GM23248 (cell line): ENCODE results near the gene TYSND1. TPM values are rescaled to one million over a fixed set of nuclear protein-coding genes. Genes with fewer than 3 reads are reported as not detected.

Experiments
- DNase-seq: peaks from one replicate; pipeline ENCODE4 v3.0.0-alpha.2; 2015
- H2AFZ ChIP-seq: fragments of 200-600 bp; sonication (generic); 2 replicates; pipeline ENCODE4 v1.6.1; 2016; ENCODE audit warnings: antibody characterized with exemption
- H3F3A ChIP-seq: fragments of 200-600 bp; sonication (generic); 2 replicates; pipeline ENCODE4 v1.6.1; 2016; ENCODE audit warnings: mild to moderate bottlenecking, antibody characterized with exemption, mixed run types; ENCODE audit not compliant: insufficient read depth
- H3K27ac ChIP-seq: fragments of 200-600 bp; sonication (generic); 2 replicates; pipeline ENCODE4 v1.5.1; 2016; ENCODE audit warnings: mild to moderate bottlenecking
- H3K27me3 ChIP-seq: fragments of 200-600 bp; sonication (generic); replicated peaks from 2 replicates; pipeline ENCODE4 v1.6.1; 2016; ENCODE audit warnings: mild to moderate bottlenecking; ENCODE audit not compliant: insufficient read depth
- H3K36me3 ChIP-seq: fragments of 200-600 bp; sonication (generic); 2 replicates; pipeline ENCODE4 v1.6.1; 2016; ENCODE audit warnings: low read depth, mild to moderate bottlenecking
- H3K4me1 ChIP-seq: fragments of 200-600 bp; sonication (generic); 2 replicates; pipeline ENCODE4 v1.6.1; 2016; ENCODE audit warnings: mild to moderate bottlenecking; ENCODE audit not compliant: insufficient read depth
- H3K4me2 ChIP-seq: fragments of 200-600 bp; sonication (generic); one replicate; pipeline ENCODE4 v1.6.1; 2016; ENCODE audit warnings: mild to moderate bottlenecking; ENCODE audit not compliant: unreplicated experiment
- H3K4me3 ChIP-seq: fragments of 200-600 bp; sonication (generic); 2 replicates; pipeline ENCODE4 v1.5.1; 2016; ENCODE audit warnings: mild to moderate bottlenecking
- H3K79me2 ChIP-seq: fragments of 200-600 bp; sonication (generic); 2 replicates; pipeline ENCODE4 v1.6.1; 2016; ENCODE audit warnings: mild to moderate bottlenecking; ENCODE audit not compliant: insufficient read depth
- H3K9ac ChIP-seq: fragments of 200-600 bp; sonication (generic); 2 replicates; pipeline ENCODE4 v1.6.1; 2016; ENCODE audit warnings: mild to moderate bottlenecking
- H3K9me2 ChIP-seq: fragments of 200-600 bp; sonication (generic); 2 replicates; pipeline ENCODE4 v1.6.1; 2016; ENCODE audit warnings: mixed run types, mild to moderate bottlenecking, moderate library complexity; ENCODE audit not compliant: insufficient read depth
- H3K9me3 ChIP-seq: fragments of 200-600 bp; sonication (generic); one replicate; pipeline ENCODE4 v1.6.1; 2017; ENCODE audit warnings: low read depth
- H4K20me1 ChIP-seq: fragments of 200-600 bp; sonication (generic); 2 replicates; pipeline ENCODE4 v1.6.0; 2016; ENCODE audit not compliant: insufficient read depth
- EZH2 ChIP-seq: fragments of 200-600 bp; sonication (generic); IDR thresholded peaks from 2 replicates; pipeline ENCODE4 v1.6.1; 2018; ENCODE audit warnings: antibody characterized with exemption, mild to moderate bottlenecking; ENCODE audit not compliant: insufficient read depth, poor library complexity, severe bottlenecking
- EZH2phosphoT487 ChIP-seq: fragments of 200-600 bp; sonication (generic); IDR thresholded peaks from 2 replicates; pipeline ENCODE4 v1.6.1; 2018; ENCODE audit warnings: antibody characterized with exemption, moderate library complexity, mild to moderate bottlenecking, low read depth; ENCODE audit not compliant: insufficient read depth
- WGBS, 2 experiments: methylation state at CpG; one replicate each; pipeline ENCODE4 v1.1.6; 2015 to 2017; ENCODE audit warnings: low lambda C conversion rate in 2 of 2, low coverage in 1 of 2; ENCODE audit errors: missing lambda C conversion rate in 2 of 2; 5-methylcytosine and 5-hydroxymethylcytosine counted together
- in situ Hi-C: fragments of 300-500 bp; cut with MboI; formaldehyde crosslinking; loops from 2 replicates; pipeline ENCODE4 v1.15.0; 2020
- polyA plus RNA-seq: library from polyadenylated mRNA; unstranded; fragments of >200 nt; fragmentation: Nextera tagmentation; extraction: Ambion mirVana; gene quantifications from 2 replicates; pipeline ENCODE4 v1.2.1, GENCODE V29; 2016
- total RNA-seq: library from RNA; depleted of rRNA; stranded (reverse); fragments of >200 nt; shearing (Covaris generic); gene quantifications from 2 replicates; pipeline ENCODE4 v1.2.3, GENCODE V29; 2014

TYSND1 gene
- total and polyA plus RNA-seq, 2 experiments from 2014 or later = 4.0 to 6.4 TPM

- no peaks in the 10 kb centered on the region for H3K36me3 ChIP-seq
- in situ Hi-C loops = no loop called here
- peaks cover 16% of the 10 kb centered on the region for H3F3A ChIP-seq
- H3K27me3 ChIP-seq = no peaks in the 10 kb centered on the region
- H2AFZ ChIP-seq = no peak overlapping the region
- H4K20me1 ChIP-seq = no peaks in the 10 kb centered on the region
- peaks cover 19% of the 10 kb centered on the region for H3K4me1 ChIP-seq
- WGBS, 2 experiments = 37 to 38% methylated on average over 10 of the region's 10 CpGs
- H3K27ac ChIP-seq = peak overlapping the region; percentile 78
- peak overlapping the region; percentile 69 for H3K4me2 ChIP-seq
- DNase-seq = peak; percentile 92
- TF ChIP-seq EZH2phosphoT487 = no peak
- no peak for TF ChIP-seq EZH2
- no peaks in the 10 kb centered on the region for H3K9me3 ChIP-seq
- H3K9ac ChIP-seq = peak overlapping the region; percentile 86
- no peaks in the 10 kb centered on the region for H3K79me2 ChIP-seq
- H3K9me2 ChIP-seq = no peaks in the 10 kb centered on the region
- no peak overlapping the region; the same call in 1 of the 2 replicates for H3K4me3 ChIP-seq
These were observed 15.5 kb downstream of the TYSND1 start for GRCh38 chr10:70130878-70131559.

- in situ Hi-C loops = no loop called here
- no peak for TF ChIP-seq EZH2
- no peak for TF ChIP-seq EZH2phosphoT487
These were observed 19.7 kb downstream of the TYSND1 start for GRCh38 chr10:70126700-70127395.

GRCh38 chr10:70125918-70126552 is 20.5 kb downstream of the TYSND1 start:
- H3K4me1 ChIP-seq = peaks cover 7% of the 10 kb centered on the region
- H4K20me1 ChIP-seq = no peaks in the 10 kb centered on the region
- H3F3A ChIP-seq = peaks cover 9% of the 10 kb centered on the region
- in situ Hi-C loops = no loop called here
- no peaks in the 10 kb centered on the region for H3K27me3 ChIP-seq
- no peak overlapping the region for H3K4me3 ChIP-seq
- WGBS, 2 experiments = 91 to 95% methylated on average over 5 of the region's 5 CpGs
- no peak overlapping the region for H3K4me2 ChIP-seq
- H3K36me3 ChIP-seq = no peaks in the 10 kb centered on the region
- H3K9me2 ChIP-seq = no peaks in the 10 kb centered on the region
- DNase-seq = no peak
- H3K9ac ChIP-seq = no peak overlapping the region
- no peaks in the 10 kb centered on the region for H3K9me3 ChIP-seq
- H2AFZ ChIP-seq = no peak overlapping the region
- no peaks in the 10 kb centered on the region for H3K79me2 ChIP-seq
- H3K27ac ChIP-seq = no peak overlapping the region
- TF ChIP-seq EZH2 = no peak
- no peak for TF ChIP-seq EZH2phosphoT487

More at GRCh38 chr10:70126700-70127395, 19.7 kb downstream of the TYSND1 start:
- Histone ChIP-seq H3K9me3 (no peaks in the 10 kb centered on the region), H3F3A (peaks cover 16% of the 10 kb centered on the region), H3K27ac (no peak overlapping the region), H3K36me3 (no peaks in the 10 kb centered on the region), H3K9me2 (no peaks in the 10 kb centered on the region), H3K27me3 (no peaks in the 10 kb centered on the region), H3K79me2 (no peaks in the 10 kb centered on the region), H4K20me1 (no peaks in the 10 kb centered on the region), H3K4me1 (peaks cover 15% of the 10 kb centered on the region), H3K4me2 (no peak overlapping the region), H3K4me3 (no peak overlapping the region), H3K9ac (no peak overlapping the region), H2AFZ (no peak overlapping the region)
- no peak for DNase-seq
- whole genome bisulfite sequencing, 2 experiments = 94% methylated on average over 14 to 15 of the region's 15 CpGs

GRCh38 chr10:70124918-70125317 is 21.6 kb downstream of the TYSND1 start:
- H3K9ac ChIP-seq = no peak overlapping the region
- no peak overlapping the region for H3K27ac ChIP-seq
- no peaks in the 10 kb centered on the region; the same call in 1 of the 2 replicates for H3K36me3 ChIP-seq
- no peak overlapping the region for H2AFZ ChIP-seq
- no peaks in the 10 kb centered on the region for H3K9me2 ChIP-seq
- in situ Hi-C loops = no loop called here
- 96 to 98% methylated on average over 3 of the region's 3 CpGs for whole genome bisulfite sequencing, 2 experiments
- no peak for DNase-seq
- H3K27me3 ChIP-seq = no peaks in the 10 kb centered on the region
- H3F3A ChIP-seq = no peaks in the 10 kb centered on the region
- H3K4me2 ChIP-seq = no peak overlapping the region
- no peak overlapping the region for H3K4me3 ChIP-seq
- no peaks in the 10 kb centered on the region for H3K79me2 ChIP-seq
- TF ChIP-seq EZH2 (no peak), EZH2phosphoT487 (no peak)
- no peaks in the 10 kb centered on the region for H3K4me1 ChIP-seq
- H4K20me1 ChIP-seq = no peaks in the 10 kb centered on the region
- H3K9me3 ChIP-seq = no peaks in the 10 kb centered on the region
